VCaP (cell line): Measurements from ENCODE around the gene SEMA3G.
A peak's percentile ranks its signal among the peaks of the same experiment; 100 is the strongest.

Source experiments
- H3K27ac ChIP-seq: fragments of 450-650 bp; 2 replicates; pipeline ENCODE4 v1.5.1; 2017
- CTCF ChIP-seq: fragments of 450-650 bp; conservative IDR thresholded peaks from 2 replicates; pipeline ENCODE4 v1.5.1; 2017; ENCODE audit warnings: mild to moderate bottlenecking, moderate library complexity

The SEMA3G gene

GRCh38 chr3:52388348-52388821 is 56.5 kb downstream of the SEMA3G start:
- no peak overlapping the region for H3K27ac ChIP-seq

GRCh38 chr3:52387481-52387880 is 57.4 kb downstream of the SEMA3G start:
- no peak overlapping the region for H3K27ac ChIP-seq
- TF ChIP-seq CTCF = no peak

More at GRCh38 chr3:52388348-52388821, 56.5 kb downstream of the SEMA3G start:
- TF ChIP-seq CTCF = no peak

GRCh38 chr3:52385157-52385556 is 59.7 kb downstream of the SEMA3G start:
- H3K27ac ChIP-seq = no peak overlapping the region
- TF ChIP-seq CTCF = peak; percentile 60

- no peak for TF ChIP-seq CTCF
- no peak overlapping the region for H3K27ac ChIP-seq
Observed at GRCh38 chr3:52384019-52384761, 60.7 kb downstream of the SEMA3G start.

- H3K27ac ChIP-seq = no peak overlapping the region
Observed at GRCh38 chr3:52383446-52383845, 61.5 kb downstream of the SEMA3G start.

More at GRCh38 chr3:52383446-52383845, 61.5 kb downstream of the SEMA3G start:
- TF ChIP-seq CTCF = no peak
